Pancreas (tissue), 10 donors: ENCODE results near the gene MAP2K1. TPM values are rescaled to one million over a fixed set of nuclear protein-coding genes. Genes with fewer than 3 reads are reported as not detected.
"Not testable (repeated sequence)": the region's sequence is repeated elsewhere in the genome, so short reads cannot be mapped to it uniquely, and the experiment has no call there.

ENCODE experiments used
- ATAC-seq, 4 donors: fragments of 200-7000 bp; cut with Tn5 transposase; one replicate each; pipeline versions ENCODE4 v1.8.0 to v1.9.1; 2020; ENCODE audit warnings: mild to moderate bottlenecking in 4 of 4, moderate library complexity in 4 of 4
- DNase-seq, 6 donors: peaks; one replicate each; pipeline ENCODE4 v3.0.0-alpha.2; 2020
- FAIRE-seq: peaks from 2 replicates; lab custom pipeline; 2012; peaks lifted over from hg19 to GRCh38; lab: Jason Lieb, UNC
- H3K27ac ChIP-seq, 4 donors: fragments of 200-600 bp; sonication (generic); 1 replicate in 3 of 4; 2 replicates in 1 of 4; pipeline versions ENCODE4 v1.5.0 to v1.8.0; 2020
- H3K27me3 ChIP-seq, 4 donors: fragments of 200-600 bp; one replicate each; pipeline ENCODE4 v1.8.0; 2021
- H3K36me3 ChIP-seq, 3 donors: fragments of 200-600 bp; sonication (generic) in 1 of 3; one replicate each; pipeline versions ENCODE4 v1.5.0 to v1.8.0; 2020 to 2021
- H3K4me1 ChIP-seq, 3 donors: fragments of 200-600 bp; one replicate each; pipeline ENCODE4 v1.8.0; 2021
- H3K4me3 ChIP-seq, 4 donors: fragments of 200-600 bp; sonication (generic) in 2 of 4; one replicate each; pipeline versions ENCODE4 v1.5.0 to v1.8.0; 2020 to 2021
- H3K9me3 ChIP-seq, 4 donors: fragments of 200-600 bp; one replicate each; pipeline ENCODE4 v1.8.0; 2021
- CTCF ChIP-seq, 4 donors: fragments of 200-600 bp; sonication (generic) in 3 of 4; IDR thresholded peaks; one replicate each; pipeline versions ENCODE4 v1.5.0 to v1.8.0; 2021; ENCODE audit warnings: antibody characterized with exemption in 4 of 4
- WGBS, 2 donors: extraction: QIAGEN DNeasy Blood & Tissue Kit; methylation state at CpG; one replicate each; pipeline ENCODE4 v1.1.7; 2013; 5-methylcytosine and 5-hydroxymethylcytosine counted together
- intact Hi-C, 3 donors: fragments of 100-400 bp; cut with DNase I; formaldehyde crosslinking; loops; one replicate each; pipeline versions ENCODE4 v1.11.1 to v1.14.2; 2022
- polyA plus RNA-seq, 2 donors: library from polyadenylated mRNA; stranded (reverse); fragments of 200-250 nt; gene quantifications; one replicate each; pipeline ENCODE4 v1.2.3, GENCODE V29; 2013
- total RNA-seq, 6 donors: library from RNA; stranded (reverse); fragmentation: NEBNext Ultra II Directional in 4 of 6; extraction: Animal tissue kit (Norgen Biotek cat#: 25700) in 4 of 6; gene quantifications; one replicate each; pipeline versions ENCODE4 v1.2.1 to v1.2.4, GENCODE V29; 2021 to 2023
- donor health status: healthy with polysubstance abuse.
- donor health status: DM: no; HTN: no; CAD: no; lungs with moderate emphysema.
- donor health status: DM: no; HTN: no; CAD: no.
- donor health status: control.
- donor health status: control.
- donor health status: Bipolar disorder and iron deficiency.
- donor health status: DM: yes; HTN: yes; CAD: no.
- donor health status: DM: no; HTN: no; CAD: no.
- donor health status: DM: no; HTN: no; CAD: no.
- donor health status: DM: yes; HTN: yes; CAD: no.

The MAP2K1 gene
- total and polyA plus RNA-seq, 8 donors = 7.6 to 23.3 (median 16.4) TPM

DNA sequence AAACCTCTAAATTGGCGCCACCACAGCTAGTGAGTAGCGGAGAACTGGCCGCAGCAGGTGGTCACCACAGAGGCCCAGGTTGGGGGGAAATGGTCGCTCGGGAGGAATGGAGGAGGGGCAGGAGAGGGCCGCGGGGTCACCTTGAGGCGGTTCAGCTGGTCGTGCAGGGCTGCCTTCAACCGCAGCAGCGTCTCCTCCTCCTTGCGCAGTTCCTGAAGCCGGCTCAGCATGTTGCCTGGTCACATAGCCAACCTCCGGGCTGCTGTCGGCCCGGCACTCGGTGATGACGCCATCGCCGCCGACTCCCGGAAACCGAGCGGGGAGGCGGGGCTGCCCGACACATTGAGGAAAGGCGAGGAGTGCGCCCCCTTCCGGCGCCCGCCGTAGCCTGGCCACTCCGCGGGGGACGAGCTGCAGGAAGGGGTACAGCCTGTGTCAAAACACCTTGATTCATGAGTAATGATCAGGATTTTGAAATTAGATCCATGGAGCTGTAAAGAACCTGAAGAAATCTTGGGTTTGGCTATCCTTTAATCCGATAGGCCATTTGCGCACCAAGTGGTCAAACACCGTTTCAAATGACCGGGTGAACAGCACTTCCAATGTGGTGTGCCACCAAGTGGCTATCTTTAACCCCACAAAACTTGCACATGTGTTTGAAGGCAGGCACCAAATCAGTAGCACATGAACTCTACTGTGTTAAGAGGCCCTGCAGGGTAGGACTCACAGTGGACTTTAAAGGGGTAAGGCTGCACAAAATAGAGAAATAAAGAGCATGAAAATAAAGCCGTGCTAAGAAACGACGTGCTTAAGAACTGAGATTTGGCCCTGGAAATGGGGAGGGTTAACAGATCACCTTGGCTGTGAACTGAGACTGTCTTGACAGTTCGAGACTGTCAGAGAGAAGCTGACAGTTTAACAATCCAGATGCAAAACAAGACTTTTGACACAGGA lies 111.1 kb downstream of the MAP2K1 start, which contains the start of gene SNAPC5:
Gene SNAPC5, minus strand, starts transcription at position 261 of the 954 bp plus-strand sequence. Its CDS starts 31 bp downstream, at position 230.
- 4 to 5% methylated on average over 43 of the region's 43 CpGs for WGBS, 2 donors

GRCh38 chr15:66498501-66499386 lies 112.0 kb downstream of the MAP2K1 start:
- Histone ChIP-seq H3K4me1 (peaks cover 0 to 39% (median 28%) of the 10 kb centered on the region in 3 donors), H3K9me3 (no peaks in the 10 kb centered on the region), H3K36me3 (peaks cover 0 to 56% (median 33%) of the 10 kb centered on the region in 3 donors), H3K27ac (peak overlapping the region in 1 of 4 donors; percentile 80), H3K4me3 (no peak overlapping the region), H3K27me3 (no peaks in the 10 kb centered on the region)
- DNase-seq (no peak), FAIRE-seq (no peak), ATAC-seq (peak in 1 of 4 donors; percentile 11)
- intact Hi-C loops = loop anchor here in 2 of 3 donors (10.0 kb wide), 1 partner anchor 114 kb away; the partner anchor contains the start of gene MAP2K1 (in 2 of the 2)
- no peak for TF ChIP-seq CTCF (IDR thresholded peaks at IDR 0.05)
- WGBS, 2 donors = 48 to 53% methylated on average over 3 of the region's 3 CpGs

More for the DNA sequence above, 111.1 kb downstream of the MAP2K1 start, which contains the start of gene SNAPC5:
- Histone ChIP-seq H3K27ac (peak within 1 kb of the TSS; percentile 64 to 83 (median 74)), H3K36me3 (peaks cover 0 to 54% (median 33%) of the 10 kb centered on the region in 3 donors), H3K9me3 (no peaks in the 10 kb centered on the region), H3K4me3 (peak within 1 kb of the TSS; percentile 52 to 94 (median 74)), H3K4me1 (peaks cover 0 to 30% (median 25%) of the 10 kb centered on the region in 3 donors), H3K27me3 (no peaks in the 10 kb centered on the region)
- intact Hi-C loops = loop anchor here in 2 of 3 donors (10.0 kb wide), 1 partner anchor 113 kb away; the partner anchor contains the start of gene MAP2K1 (in 2 of the 2)
- TF ChIP-seq CTCF (IDR thresholded peaks at IDR 0.05) = peak; percentile 94 to 99 (median 98)
- peak; percentile 94 to 99 (median 96) for DNase-seq
- no peak for FAIRE-seq
- peak; percentile 96 to 98 (median 96) for ATAC-seq

GRCh38 chr15:66500346-66500745 lies 113.6 kb downstream of the MAP2K1 start:
- H3K36me3 ChIP-seq = peaks cover 0 to 49% (median 33%) of the 10 kb centered on the region in 3 donors
- DNase-seq, ATAC-seq, H3K9me3 ChIP-seq, H3K4me3 ChIP-seq, FAIRE-seq, intact Hi-C loops, H3K27ac ChIP-seq, H3K27me3 ChIP-seq: not testable (repeated sequence)
- peaks cover 0 to 39% (median 28%) of the 10 kb centered on the region in 3 donors for H3K4me1 ChIP-seq
- whole genome bisulfite sequencing, 2 donors = 86% methylated on average over 7 of the region's 7 CpGs

GRCh38 chr15:66502491-66502890 lies 115.8 kb downstream of the MAP2K1 start:
- intact Hi-C loops = no loop called here
- ATAC-seq (no peak), DNase-seq (no peak), FAIRE-seq (no peak)
- Histone ChIP-seq H3K9me3 (no peaks in the 10 kb centered on the region), H3K27me3 (no peaks in the 10 kb centered on the region), H3K4me1 (peaks cover 0 to 32% (median 24%) of the 10 kb centered on the region in 3 donors), H3K4me3 (peak overlapping the region in 1 of 4 donors; percentile 68), H3K36me3 (peaks cover 0 to 49% (median 33%) of the 10 kb centered on the region in 3 donors), H3K27ac (no peak overlapping the region)
- 51 to 67% methylated on average over 10 of the region's 10 CpGs for WGBS, 2 donors
- no peak for TF ChIP-seq CTCF (IDR thresholded peaks at IDR 0.05)

- FAIRE-seq, H3K9me3 ChIP-seq, DNase-seq, ATAC-seq, intact Hi-C loops, H3K27me3 ChIP-seq: not testable (repeated sequence)
- peak overlapping the region in 3 of 4 donors; percentile 65 to 85 (median 68) for H3K4me3 ChIP-seq
- H3K27ac ChIP-seq = peak overlapping the region in 1 of 4 donors; percentile 93
- peaks cover 0 to 30% (median 24%) of the 10 kb centered on the region in 3 donors for H3K4me1 ChIP-seq
- WGBS, 2 donors = 27 to 34% methylated on average over 13 of the region's 13 CpGs
- H3K36me3 ChIP-seq = peaks cover 0 to 48% (median 32%) of the 10 kb centered on the region in 3 donors
These were observed 116.4 kb downstream of the MAP2K1 start for GRCh38 chr15:66503041-66503648.
